SK-N-SH treated with all-trans-retinoic acid at 6 μM for 48 hours (cell line): Measurements from ENCODE around the gene LRRC56.

Experiments used
- ARNTL ChIP-seq: fragments of 450-650 bp; formaldehyde crosslinking; IDR thresholded peaks from 2 replicates; pipeline ENCODE4 v1.5.0; 2020; ENCODE audit warnings: low read depth, mild to moderate bottlenecking, moderate library complexity, borderline replicate concordance
- CSDC2 ChIP-seq: fragments of 250-450 bp; sonication (Bioruptor Pico); IDR thresholded peaks from 2 replicates; pipeline ENCODE4 v1.5.0; 2020; ENCODE audit warnings: mild to moderate bottlenecking, moderate library complexity
- ESRRG ChIP-seq: fragments of 250-450 bp; sonication (Bioruptor Pico); IDR thresholded peaks from 2 replicates; pipeline ENCODE4 v1.6.1; 2021; ENCODE audit warnings: mild to moderate bottlenecking
- PPARA ChIP-seq: fragments of 250-450 bp; sonication (Bioruptor Pico); IDR thresholded peaks from 2 replicates; pipeline ENCODE4 v1.5.0; 2020; ENCODE audit warnings: mild to moderate bottlenecking, borderline replicate concordance
- SNAI2 ChIP-seq: fragments of 250-450 bp; sonication (Bioruptor Pico); IDR thresholded peaks from 2 replicates; pipeline ENCODE4 v1.5.0; 2020; ENCODE audit warnings: mild to moderate bottlenecking, moderate library complexity
- TCF4 ChIP-seq: fragments of 250-450 bp; sonication (Bioruptor Pico); IDR thresholded peaks from 2 replicates; pipeline ENCODE4 v1.8.0; 2021; ENCODE audit warnings: mild to moderate bottlenecking, moderate library complexity, borderline replicate concordance
- TOX ChIP-seq: fragments of 250-450 bp; sonication (Bioruptor Pico); IDR thresholded peaks from 2 replicates; pipeline ENCODE4 v1.8.0; 2021; ENCODE audit warnings: mild to moderate bottlenecking, moderate library complexity, borderline replicate concordance
- ZC3H10 ChIP-seq: fragments of 250-450 bp; sonication (Bioruptor Pico); IDR thresholded peaks from 2 replicates; pipeline ENCODE4 v1.5.1; 2021; ENCODE audit warnings: mild to moderate bottlenecking, moderate library complexity
- ZFP3 ChIP-seq: fragments of 250-450 bp; sonication (Bioruptor Pico); IDR thresholded peaks from 2 replicates; pipeline ENCODE4 v1.5.0; 2020; ENCODE audit warnings: mild to moderate bottlenecking, moderate library complexity
- TF ChIP-seq, protein P1 (sequence below): fragments of 250-450 bp; sonication (Bioruptor Pico); IDR thresholded peaks from 2 replicates; pipeline ENCODE4 v1.8.0; 2020; ENCODE audit warnings: mild to moderate bottlenecking, moderate library complexity, borderline replicate concordance
- TF ChIP-seq, protein P2 (sequence below): fragments of 250-450 bp; sonication (Bioruptor Pico); IDR thresholded peaks from 2 replicates; pipeline ENCODE4 v1.5.1; 2021; ENCODE audit warnings: mild to moderate bottlenecking, moderate library complexity

DNA sequence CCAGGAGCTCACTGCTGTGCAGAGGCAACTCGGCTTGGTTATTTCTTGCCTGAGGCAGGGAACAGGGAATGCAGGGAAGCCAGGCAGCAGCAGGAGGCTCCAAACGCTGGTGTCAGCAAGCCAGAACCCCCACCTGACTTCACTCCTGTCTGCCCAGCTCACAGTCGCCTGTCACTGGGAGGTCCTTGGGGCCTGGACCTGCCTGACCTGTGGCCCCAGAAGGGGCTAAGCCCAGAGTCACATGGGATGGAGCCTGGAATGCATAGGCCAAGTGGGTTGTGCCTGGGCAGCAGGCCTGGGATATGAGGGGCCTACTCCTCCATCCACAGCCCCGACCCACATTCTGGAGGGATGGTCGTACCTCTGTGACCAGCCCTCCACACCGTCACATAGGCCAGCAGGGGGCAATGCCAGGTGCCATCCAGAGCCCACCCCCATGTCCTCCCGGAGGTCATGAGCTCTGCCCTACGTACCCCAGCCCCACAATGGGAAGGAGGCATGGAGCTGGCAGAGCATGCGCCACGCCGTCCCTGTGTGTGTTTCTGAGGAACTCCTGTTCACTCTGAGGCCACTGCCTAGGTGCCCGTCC is 28.7 kb downstream of the LRRC56 start:
- no peak for TF ChIP-seq TCF4 (CRISPR knock-in tag)
- TF ChIP-seq TOX, result no peak
- TF ChIP-seq ESRRG (CRISPR knock-in tag), result no peak
- TF ChIP-seq, protein P1, sequence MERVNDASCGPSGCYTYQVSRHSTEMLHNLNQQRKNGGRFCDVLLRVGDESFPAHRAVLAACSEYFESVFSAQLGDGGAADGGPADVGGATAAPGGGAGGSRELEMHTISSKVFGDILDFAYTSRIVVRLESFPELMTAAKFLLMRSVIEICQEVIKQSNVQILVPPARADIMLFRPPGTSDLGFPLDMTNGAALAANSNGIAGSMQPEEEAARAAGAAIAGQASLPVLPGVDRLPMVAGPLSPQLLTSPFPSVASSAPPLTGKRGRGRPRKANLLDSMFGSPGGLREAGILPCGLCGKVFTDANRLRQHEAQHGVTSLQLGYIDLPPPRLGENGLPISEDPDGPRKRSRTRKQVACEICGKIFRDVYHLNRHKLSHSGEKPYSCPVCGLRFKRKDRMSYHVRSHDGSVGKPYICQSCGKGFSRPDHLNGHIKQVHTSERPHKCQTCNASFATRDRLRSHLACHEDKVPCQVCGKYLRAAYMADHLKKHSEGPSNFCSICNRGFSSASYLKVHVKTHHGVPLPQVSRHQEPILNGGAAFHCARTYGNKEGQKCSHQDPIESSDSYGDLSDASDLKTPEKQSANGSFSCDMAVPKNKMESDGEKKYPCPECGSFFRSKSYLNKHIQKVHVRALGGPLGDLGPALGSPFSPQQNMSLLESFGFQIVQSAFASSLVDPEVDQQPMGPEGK, result no peak
- TF ChIP-seq ZFP3 (CRISPR knock-in tag), result no peak
- no peak for TF ChIP-seq ARNTL (CRISPR knock-in tag)
- TF ChIP-seq CSDC2 (CRISPR knock-in tag), result no peak
- TF ChIP-seq ZC3H10, result no peak
- no peak for TF ChIP-seq SNAI2
- TF ChIP-seq, protein P2, sequence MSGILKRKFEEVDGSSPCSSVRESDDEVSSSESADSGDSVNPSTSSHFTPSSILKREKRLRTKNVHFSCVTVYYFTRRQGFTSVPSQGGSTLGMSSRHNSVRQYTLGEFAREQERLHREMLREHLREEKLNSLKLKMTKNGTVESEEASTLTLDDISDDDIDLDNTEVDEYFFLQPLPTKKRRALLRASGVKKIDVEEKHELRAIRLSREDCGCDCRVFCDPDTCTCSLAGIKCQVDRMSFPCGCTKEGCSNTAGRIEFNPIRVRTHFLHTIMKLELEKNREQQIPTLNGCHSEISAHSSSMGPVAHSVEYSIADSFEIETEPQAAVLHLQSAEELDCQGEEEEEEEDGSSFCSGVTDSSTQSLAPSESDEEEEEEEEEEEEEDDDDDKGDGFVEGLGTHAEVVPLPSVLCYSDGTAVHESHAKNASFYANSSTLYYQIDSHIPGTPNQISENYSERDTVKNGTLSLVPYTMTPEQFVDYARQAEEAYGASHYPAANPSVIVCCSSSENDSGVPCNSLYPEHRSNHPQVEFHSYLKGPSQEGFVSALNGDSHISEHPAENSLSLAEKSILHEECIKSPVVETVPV (CRISPR knock-in tag), result no peak
- no peak for TF ChIP-seq PPARA (CRISPR knock-in tag)
